B cell (primary cell): ENCODE results near the gene CARHSP1. TPM values are rescaled to one million over a fixed set of nuclear protein-coding genes. Genes with fewer than 3 reads are reported as not detected.
"Not testable (repeated sequence)": the region's sequence is repeated elsewhere in the genome, so short reads cannot be mapped to it uniquely, and the experiment has no call there.

Experiments
- ATAC-seq: fragments of 200-7000 bp; cut with Tn5 transposase; one replicate; pipeline ENCODE4 v1.10.0; 2021; ENCODE audit warnings: low read depth, mild to moderate bottlenecking, moderate number of reproducible peaks, moderate library complexity
- CTCF ChIA-PET: fragments of 350-600 bp; sonication (Branson Sonifier 250); formaldehyde crosslinking; loops from one replicate; lab custom pipeline; 2021; ENCODE audit warnings: antibody characterized with exemption, inconsistent platforms; lab: Charles Lee
- POLR2A ChIA-PET: fragments of 350-600 bp; sonication (Branson Sonifier 250); formaldehyde crosslinking; loops from one replicate; lab custom pipeline; 2021; ENCODE audit warnings: antibody characterized with exemption; lab: Charles Lee
- DNase-seq: peaks from one replicate; pipeline ENCODE4 v3.0.0; 2013
- H2AFZ ChIP-seq: 2 replicates; pipeline ENCODE4 v1.6.1; 2012; ENCODE audit warnings: mild to moderate bottlenecking, low read depth, low read length; ENCODE audit not compliant: insufficient read depth, poor library complexity, severe bottlenecking
- H3K27ac ChIP-seq, 2 donors: 1 replicate in 1 of 2; 2 replicates in 1 of 2; pipeline ENCODE4 v1.5.1; 2012 to 2013; ENCODE audit warnings: low read length in 2 of 2, mild to moderate bottlenecking in 2 of 2, moderate library complexity in 1 of 2
- H3K27me3 ChIP-seq, 4 experiments: fragments of 200-600 bp in 1 of 4; sonication (generic) in 1 of 4; replicated peaks in 1 of 4; 1 replicate in 2 of 4; 2 replicates in 2 of 4; pipeline versions ENCODE4 v1.6.1 to v1.7.0; 2013 to 2016; ENCODE audit warnings: low read length in 3 of 4, mild to moderate bottlenecking in 2 of 4, mixed read lengths in 1 of 4, moderate library complexity in 1 of 4; ENCODE audit not compliant: insufficient read depth in 4 of 4, control insufficient read depth in 3 of 4; ENCODE audit errors: control extremely low read depth in 1 of 4
- H3K36me3 ChIP-seq, 2 experiments: replicated peaks in 1 of 2; 1 replicate in 1 of 2; 2 replicates in 1 of 2; pipeline versions ENCODE4 v1.6.1 to v1.7.1; 2013; ENCODE audit warnings: low read length in 1 of 2; ENCODE audit not compliant: insufficient read depth in 2 of 2, control insufficient read depth in 1 of 2; ENCODE audit errors: control extremely low read depth in 1 of 2, extremely low read depth in 1 of 2
- H3K4me1 ChIP-seq, 2 donors: fragments of 200-600 bp in 1 of 2; sonication (generic) in 1 of 2; 1 replicate in 1 of 2; 2 replicates in 1 of 2; pipeline versions ENCODE4 v1.5.1 to v1.6.1; 2013 to 2017; ENCODE audit warnings: low read length in 2 of 2; ENCODE audit not compliant: control insufficient read depth in 2 of 2, insufficient read depth in 2 of 2
- H3K4me2 ChIP-seq: replicated peaks from 2 replicates; pipeline ENCODE3; 2012; ENCODE audit warnings: mild to moderate bottlenecking, low read depth, low read length; ENCODE audit not compliant: poor library complexity, severe bottlenecking
- H3K4me3 ChIP-seq, 5 experiments: fragments of 200-600 bp in 1 of 5; sonication (generic) in 1 of 5; 1 replicate in 3 of 5; 2 replicates in 2 of 5; pipeline versions ENCODE4 v1.5.1 to v1.7.0; 2011 to 2016; ENCODE audit warnings: low read length in 4 of 5, mild to moderate bottlenecking in 4 of 5, low read depth in 2 of 5, control low read depth in 1 of 5, moderate library complexity in 1 of 5; ENCODE audit not compliant: insufficient read depth in 1 of 5; ENCODE audit errors: control extremely low read depth in 1 of 5, extremely low read depth in 1 of 5
- H3K79me2 ChIP-seq: fragments of 200-600 bp; sonication (generic); one replicate; pipeline ENCODE4 v1.6.0; 2016; ENCODE audit warnings: low read length; ENCODE audit not compliant: control insufficient read depth, insufficient read depth
- H3K9ac ChIP-seq: fragments of 200-600 bp; sonication (generic); 2 replicates; pipeline ENCODE4 v1.6.1; 2017; ENCODE audit warnings: mild to moderate bottlenecking, low read length, moderate library complexity
- H3K9me3 ChIP-seq, 3 donors: one replicate each; pipeline versions ENCODE4 v1.6.1 to v1.7.1; 2013; ENCODE audit warnings: low read length in 2 of 3; ENCODE audit not compliant: control insufficient read depth in 2 of 3, insufficient read depth in 1 of 3; ENCODE audit errors: control extremely low read depth in 1 of 3
- H4K20me1 ChIP-seq: 2 replicates; pipeline ENCODE4 v1.6.0; 2012; ENCODE audit warnings: mild to moderate bottlenecking, low read length; ENCODE audit not compliant: insufficient read depth, control insufficient read depth, poor library complexity, severe bottlenecking
- H3K27ac Mint-ChIP-seq: one replicate; pipeline ENCODE4 v1.8.0; 2021; ENCODE audit warnings: mixed read lengths
- H3K27me3 Mint-ChIP-seq: one replicate; pipeline ENCODE4 v1.8.0; 2021; ENCODE audit warnings: mixed read lengths
- H3K4me1 Mint-ChIP-seq: one replicate; pipeline ENCODE4 v1.8.0; 2021; ENCODE audit warnings: mixed read lengths
- H3K4me3 Mint-ChIP-seq: one replicate; pipeline ENCODE4 v1.8.0; 2021; ENCODE audit warnings: mixed read lengths
- H3K9me3 Mint-ChIP-seq: one replicate; pipeline ENCODE4 v1.8.0; 2022; ENCODE audit warnings: mixed read lengths; ENCODE audit not compliant: insufficient read depth
- CTCF ChIP-seq: fragments of 200-600 bp; IDR thresholded peaks from one replicate; pipeline ENCODE4 v1.8.0; 2022; ENCODE audit warnings: antibody characterized with exemption, mild to moderate bottlenecking
- EZH2 ChIP-seq: IDR thresholded peaks from 2 replicates; pipeline ENCODE4 v1.6.1; 2012; ENCODE audit warnings: borderline replicate concordance, low read depth, mild to moderate bottlenecking, moderate library complexity, low read length; ENCODE audit not compliant: insufficient read depth, poor library complexity, severe bottlenecking
- WGBS: methylation state at CpG from one replicate; pipeline ENCODE4 v1.1.5; 2013; ENCODE audit warnings: missing lambda C conversion rate; ENCODE audit not compliant: insufficient coverage; 5-methylcytosine and 5-hydroxymethylcytosine counted together
- intact Hi-C: fragments of 100-400 bp; cut with micrococcal nuclease; formaldehyde crosslinking; loops from one replicate; pipeline ENCODE4 v1.10.0; 2022
- polyA plus RNA-seq: library from polyadenylated mRNA; depleted of rRNA; stranded (reverse); fragments of >200 nt; gene quantifications from 2 replicates; pipeline ENCODE4 v1.2.3, GENCODE V29; 2012
- total RNA-seq, 2 donors: library from RNA; stranded (reverse); fragments of 120-200 nt in 1 of 2; gene quantifications; 1 replicate in 1 of 2; 2 replicates in 1 of 2; pipeline versions ENCODE4 v1.2.3 to v1.2.4, GENCODE V29; 2013 to 2022

The CARHSP1 gene
- total and polyA plus RNA-seq, 2 donors (not counting 1 experiment from before 2014, with no cell fraction given) = 26.5 to 63.1 TPM

- Histone ChIP-seq H4K20me1 (no peaks in the 10 kb centered on the region), H2AFZ (no peak overlapping the region), H3K4me1 (peaks cover 12 to 24% of the 10 kb centered on the region in 2 donors), H3K4me3 (no peak overlapping the region), H3K27me3 (no peaks in the 10 kb centered on the region), H3K79me2 (no peaks in the 10 kb centered on the region), H3K4me2 (no peak overlapping the region), H3K27ac (no peak overlapping the region), H3K9me3 (no peaks in the 10 kb centered on the region), H3K36me3 (no peaks in the 10 kb centered on the region), H3K9ac (no peak overlapping the region)
- CTCF ChIA-PET = interaction anchor here (0.7 to 1.7 kb wide), 5 partner anchors 7 to 83 kb away, joined by 3 to 11 read pairs (median 4); partner anchors contain the start of genes LITAFD and TMEM186
- POLR2A ChIA-PET = interaction anchor here (0.6 kb wide), 1 partner anchor 171 kb away, joined by 3 read pairs; no protein-coding TSS in a partner anchor
- H3K4me1 Mint-ChIP-seq = peaks cover 17% of the 10 kb centered on the region
- H3K4me3 Mint-ChIP-seq = no peak overlapping the region
- intact Hi-C loops = no loop called here
- H3K27me3 Mint-ChIP-seq = no peaks in the 10 kb centered on the region
- peak overlapping the region; percentile 32 for H3K27ac Mint-ChIP-seq
- WGBS = 66% methylated on average over 6 of the region's 6 CpGs
- DNase-seq (no peak), ATAC-seq (no peak)
- TF ChIP-seq CTCF = no peak
- no peak for TF ChIP-seq EZH2
- no peaks in the 10 kb centered on the region for H3K9me3 Mint-ChIP-seq
These were observed 5.6 kb upstream of the CARHSP1 start for GRCh38 chr16:8874388-8874787.

- H3K4me2 ChIP-seq, ATAC-seq, H3K9me3 ChIP-seq, DNase-seq, H3K79me2 ChIP-seq, H3K4me3 Mint-ChIP-seq, H3K27ac Mint-ChIP-seq, intact Hi-C loops, H2AFZ ChIP-seq, H3K36me3 ChIP-seq, H3K4me3 ChIP-seq, H3K27me3 ChIP-seq, H3K27ac ChIP-seq, H3K9ac ChIP-seq, H3K27me3 Mint-ChIP-seq, H3K9me3 Mint-ChIP-seq, H4K20me1 ChIP-seq: not testable (repeated sequence)
- POLR2A ChIA-PET = interaction anchor here (0.6 kb wide), 1 partner anchor 172 kb away, joined by 3 read pairs; no protein-coding TSS in a partner anchor
- CTCF ChIA-PET = interaction anchor here (0.7 to 1.7 kb wide), 10 partner anchors 8 to 235 kb away, joined by 3 to 11 read pairs (median 3); partner anchors contain the start of genes LITAFD and TMEM186
- peaks cover 21% of the 10 kb centered on the region for H3K4me1 Mint-ChIP-seq
- 100% methylated on average over 5 of the region's 7 CpGs for WGBS
- H3K4me1 ChIP-seq = peaks cover 13 to 26% of the 10 kb centered on the region in 2 donors
These were observed 5.0 kb upstream of the CARHSP1 start for GRCh38 chr16:8873866-8874195.
